WTC11 (cell line): ENCODE data around the gene FSTL3. TPM values are rescaled to one million over a fixed set of nuclear protein-coding genes. Genes with fewer than 3 reads are reported as not detected.
A peak's percentile ranks its signal among the peaks of the same experiment; 100 is the strongest.
"Not testable (repeated sequence)": the region's sequence is repeated elsewhere in the genome, so short reads cannot be mapped to it uniquely, and the experiment has no call there.

ENCODE experiments used
- ATAC-seq: fragments of 200-7000 bp; cut with Tn5 transposase; 2 replicates; pipeline ENCODE4 v1.10.0; 2021; ENCODE audit warnings: mild to moderate bottlenecking, moderate library complexity
- Bru-seq: library from RNA; stranded (reverse); fragments of 400-500 nt; gene quantifications from one replicate; lab custom pipeline; 2021; lab: Mats Ljungman, UMichigan
- CTCF ChIA-PET: fragments of 300-600 bp; sonication (Branson Sonifier 250); formaldehyde crosslinking; loops from one replicate; lab custom pipeline; 2021; ENCODE audit warnings: antibody characterized with exemption; lab: Charles Lee
- POLR2A ChIA-PET: fragments of 350-600 bp; sonication (Branson Sonifier 250); formaldehyde crosslinking; loops from one replicate; lab custom pipeline; 2021; ENCODE audit warnings: antibody characterized with exemption; lab: Charles Lee
- DNase-seq: peaks from one replicate; pipeline ENCODE4 v3.0.0; 2021; ENCODE audit warnings: low spot score
- H3K27ac Mint-ChIP-seq: 2 replicates; pipeline ENCODE4 v1.8.0; 2021; ENCODE audit warnings: mixed read lengths
- H3K27me3 Mint-ChIP-seq: 2 replicates; pipeline ENCODE4 v1.8.0; 2021; ENCODE audit warnings: low read depth, mild to moderate bottlenecking, moderate library complexity, mixed read lengths
- H3K36me3 Mint-ChIP-seq: 2 replicates; pipeline ENCODE4 v1.8.0; 2021; ENCODE audit warnings: mixed read lengths
- H3K4me1 Mint-ChIP-seq: 2 replicates; pipeline ENCODE4 v1.8.0; 2022; ENCODE audit warnings: mixed read lengths
- H3K4me3 Mint-ChIP-seq: 2 replicates; pipeline ENCODE4 v1.8.0; 2021; ENCODE audit warnings: mild to moderate bottlenecking, moderate library complexity, mixed read lengths
- H3K9me3 Mint-ChIP-seq: 2 replicates; pipeline ENCODE4 v1.8.0; 2021; ENCODE audit warnings: mixed read lengths
- ARID4B ChIP-seq: sonication (generic); formaldehyde crosslinking; IDR thresholded peaks from 2 replicates; pipeline ENCODE4 v1.8.0; 2023; ENCODE audit warnings: missing genetic modification reagents, mild to moderate bottlenecking, borderline replicate concordance
- ESRRA ChIP-seq: sonication (generic); formaldehyde crosslinking; IDR thresholded peaks from 2 replicates; pipeline ENCODE4 v1.8.1; 2022; ENCODE audit warnings: mild to moderate bottlenecking, missing genetic modification reagents, borderline replicate concordance
- FOXJ3 ChIP-seq: sonication (generic); formaldehyde crosslinking; IDR thresholded peaks from 2 replicates; pipeline ENCODE4 v1.9.0; 2021; ENCODE audit warnings: missing genetic modification reagents, mild to moderate bottlenecking, borderline replicate concordance
- JAZF1 ChIP-seq: fragments of 250-450 bp; sonication (Bioruptor Pico); IDR thresholded peaks from 2 replicates; pipeline ENCODE4 v1.9.0; 2021; ENCODE audit warnings: moderate library complexity, mild to moderate bottlenecking, inconsistent platforms
- MLX ChIP-seq: sonication (generic); formaldehyde crosslinking; IDR thresholded peaks from 2 replicates; pipeline ENCODE4 v1.8.1; 2023; ENCODE audit warnings: mild to moderate bottlenecking, missing genetic modification reagents, moderate library complexity
- MYBL2 ChIP-seq: sonication (generic); formaldehyde crosslinking; IDR thresholded peaks from 2 replicates; pipeline ENCODE4 v1.8.1; 2023; ENCODE audit warnings: mild to moderate bottlenecking, moderate library complexity, missing genetic modification reagents
- NFYB ChIP-seq: sonication (generic); formaldehyde crosslinking; conservative IDR thresholded peaks from 2 replicates; pipeline ENCODE4 v1.8.0; 2022; ENCODE audit warnings: low read depth, missing genetic modification reagents
- NR2C2 ChIP-seq: sonication (generic); formaldehyde crosslinking; IDR thresholded peaks from 2 replicates; pipeline ENCODE4 v1.8.0; 2022; ENCODE audit warnings: mild to moderate bottlenecking, missing genetic modification reagents
- TCF7 ChIP-seq: sonication (generic); formaldehyde crosslinking; IDR thresholded peaks from 2 replicates; pipeline ENCODE4 v1.8.0; 2022; ENCODE audit warnings: mild to moderate bottlenecking, low read depth, missing genetic modification reagents, moderate library complexity
- ZNF121 ChIP-seq: sonication (generic); formaldehyde crosslinking; IDR thresholded peaks from 2 replicates; pipeline ENCODE4 v1.8.0; 2023; ENCODE audit warnings: missing genetic modification reagents
- ZNF263 ChIP-seq: sonication (generic); formaldehyde crosslinking; IDR thresholded peaks from 2 replicates; pipeline ENCODE4 v1.8.1; 2022; ENCODE audit warnings: low read depth, mild to moderate bottlenecking, moderate library complexity, missing genetic modification reagents
- ZNF396 ChIP-seq: fragments of 250-450 bp; sonication (Bioruptor Pico); IDR thresholded peaks from 2 replicates; pipeline ENCODE4 v1.8.0; 2021; ENCODE audit warnings: mild to moderate bottlenecking, moderate library complexity, borderline replicate concordance
- long read RNA-seq, 3 experiments: library from RNA in 1 of 3; library from capped mRNA in 1 of 3; library from polyadenylated mRNA in 1 of 3; unstranded in 2 of 3; stranded (forward) in 1 of 3; transcript quantifications; one replicate each; pipeline ENCODE4 v2.0.0, GENCODE V29; 2021
- total RNA-seq: library from RNA; stranded (reverse); gene quantifications from 3 replicates; pipeline ENCODE4 v1.2.3, GENCODE V29; 2021
- TF ChIP-seq, protein P1 (sequence below): sonication (generic); formaldehyde crosslinking; IDR thresholded peaks from 2 replicates; pipeline ENCODE4 v1.8.0; 2022; ENCODE audit warnings: mild to moderate bottlenecking, missing genetic modification reagents
- TF ChIP-seq, protein P2 (sequence below): sonication (generic); formaldehyde crosslinking; IDR thresholded peaks from 2 replicates; pipeline ENCODE4 v1.8.1; 2023; ENCODE audit warnings: mild to moderate bottlenecking, missing genetic modification reagents
- TF ChIP-seq, protein P3 (sequence below): fragments of 200-600 bp; IDR thresholded peaks from 2 replicates; pipeline ENCODE4 v1.8.0; 2022; ENCODE audit warnings: antibody characterized with exemption

The FSTL3 gene
- 8.7 to 12.2 TPM (median 10.1 TPM) in 3 replicates for total RNA-seq
- Bru-seq, nascent RNA: percentile 28 among the genes with signal in this experiment
- long read RNA-seq, experiment 1, transcript FSTL3-206 (3 exons, 2,144 nt): major isoform, 6 of 20 reads
- long read RNA-seq, experiment 1, partial matches to known transcripts: 6 of 20 reads
- long read RNA-seq, experiment 1, other reads (novel, unspliced or antisense): 5 of 20 reads
- long read RNA-seq, experiment 2, partial matches to known transcripts: 1 of 7 reads
- long read RNA-seq, experiment 2, other reads (novel, unspliced or antisense): 4 of 7 reads
- long read RNA-seq, experiment 3, transcript FSTL3-206 (3 exons, 2,144 nt): major isoform, 8 of 11 reads
- long read RNA-seq, experiment 3, partial matches to known transcripts: 0 of 11 reads
- long read RNA-seq, experiment 3, other reads (novel, unspliced or antisense): 0 of 11 reads

- no peak for TF ChIP-seq JAZF1 (CRISPR knock-in tag)
- TF ChIP-seq, protein P1, sequence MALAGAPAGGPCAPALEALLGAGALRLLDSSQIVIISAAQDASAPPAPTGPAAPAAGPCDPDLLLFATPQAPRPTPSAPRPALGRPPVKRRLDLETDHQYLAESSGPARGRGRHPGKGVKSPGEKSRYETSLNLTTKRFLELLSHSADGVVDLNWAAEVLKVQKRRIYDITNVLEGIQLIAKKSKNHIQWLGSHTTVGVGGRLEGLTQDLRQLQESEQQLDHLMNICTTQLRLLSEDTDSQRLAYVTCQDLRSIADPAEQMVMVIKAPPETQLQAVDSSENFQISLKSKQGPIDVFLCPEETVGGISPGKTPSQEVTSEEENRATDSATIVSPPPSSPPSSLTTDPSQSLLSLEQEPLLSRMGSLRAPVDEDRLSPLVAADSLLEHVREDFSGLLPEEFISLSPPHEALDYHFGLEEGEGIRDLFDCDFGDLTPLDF: no peak
- TF ChIP-seq ZNF263: no peak
- no peak for TF ChIP-seq ZNF121 (CRISPR knock-in tag)
- TF ChIP-seq NFYB: no peak
- no peak for TF ChIP-seq FOXJ3 (CRISPR knock-in tag)
- TF ChIP-seq ARID4B: no peak
- TF ChIP-seq NR2C2: no peak
- no peak for TF ChIP-seq TCF7
- TF ChIP-seq MYBL2 (CRISPR knock-in tag): no peak
- TF ChIP-seq, protein P2, sequence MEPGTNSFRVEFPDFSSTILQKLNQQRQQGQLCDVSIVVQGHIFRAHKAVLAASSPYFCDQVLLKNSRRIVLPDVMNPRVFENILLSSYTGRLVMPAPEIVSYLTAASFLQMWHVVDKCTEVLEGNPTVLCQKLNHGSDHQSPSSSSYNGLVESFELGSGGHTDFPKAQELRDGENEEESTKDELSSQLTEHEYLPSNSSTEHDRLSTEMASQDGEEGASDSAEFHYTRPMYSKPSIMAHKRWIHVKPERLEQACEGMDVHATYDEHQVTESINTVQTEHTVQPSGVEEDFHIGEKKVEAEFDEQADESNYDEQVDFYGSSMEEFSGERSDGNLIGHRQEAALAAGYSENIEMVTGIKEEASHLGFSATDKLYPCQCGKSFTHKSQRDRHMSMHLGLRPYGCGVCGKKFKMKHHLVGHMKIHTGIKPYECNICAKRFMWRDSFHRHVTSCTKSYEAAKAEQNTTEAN (CRISPR knock-in tag): no peak
- TF ChIP-seq, all 79 proteins: peak for 0
- no peaks in the 10 kb centered on the region for H3K4me1 Mint-ChIP-seq
- DNase-seq: no peak
- CTCF ChIA-PET: interaction anchor here (1.3 to 2.4 kb wide), 4 partner anchors 13 to 65 kb away, joined by 3 to 16 read pairs (median 6); partner anchors contain the start of gene RNF126
- POLR2A ChIA-PET: interaction anchor here (0.7 kb wide), 1 partner anchor 27 kb away, joined by 3 read pairs; no protein-coding TSS in a partner anchor
- no peak for ATAC-seq
- peaks cover 27% of the 10 kb centered on the region for H3K27me3 Mint-ChIP-seq
- H3K4me3 Mint-ChIP-seq: peak within 1 kb of the TSS; percentile 50
- H3K36me3 Mint-ChIP-seq: no peaks in the 10 kb centered on the region
- H3K27ac Mint-ChIP-seq: no peak within 1 kb of the TSS
- H3K9me3 Mint-ChIP-seq: no peaks in the 10 kb centered on the region
Observed at GRCh38 chr19:676339-677105, at the start of gene FSTL3. TSS of gene FSTL3 (plus strand) at chr19:676392. CDS start at chr19:676424, 32 bp downstream.

DNA sequence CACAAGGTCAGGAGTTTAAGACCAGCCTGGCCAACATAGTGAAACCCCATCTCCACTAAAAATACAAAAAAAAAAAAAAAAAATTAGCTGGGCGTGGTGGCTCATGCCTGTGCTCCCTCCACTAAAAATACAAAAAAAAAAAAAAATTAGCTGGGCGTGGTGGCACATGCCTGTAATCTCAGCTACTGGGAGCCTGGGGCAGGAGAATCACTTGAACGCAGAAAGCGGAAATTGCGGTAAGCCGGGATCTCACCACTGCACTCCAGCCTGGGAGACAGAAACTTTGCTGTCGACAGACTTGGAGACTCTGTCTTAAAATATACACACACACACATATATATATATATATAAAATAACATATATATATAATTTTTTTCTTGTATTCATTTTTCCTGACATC, 49.6 kb upstream of the FSTL3 start:
- H3K27ac Mint-ChIP-seq, H3K9me3 Mint-ChIP-seq, H3K27me3 Mint-ChIP-seq, DNase-seq, H3K4me3 Mint-ChIP-seq, POLR2A ChIA-PET, ATAC-seq, H3K4me1 Mint-ChIP-seq: not testable (repeated sequence)
- CTCF ChIA-PET: interaction anchor here (0.6 to 1.5 kb wide), 3 partner anchors 42 to 120 kb away, joined by 3 to 5 read pairs (median 4); no protein-coding TSS in a partner anchor
- H3K36me3 Mint-ChIP-seq: peaks cover 36% of the 10 kb centered on the region

- TF ChIP-seq ESRRA (CRISPR knock-in tag) (peak; percentile 87; the same call in 1 of the 2 replicates), ZNF396 (CRISPR knock-in tag) (no peak), MLX (no peak)
- TF ChIP-seq, protein P3, sequence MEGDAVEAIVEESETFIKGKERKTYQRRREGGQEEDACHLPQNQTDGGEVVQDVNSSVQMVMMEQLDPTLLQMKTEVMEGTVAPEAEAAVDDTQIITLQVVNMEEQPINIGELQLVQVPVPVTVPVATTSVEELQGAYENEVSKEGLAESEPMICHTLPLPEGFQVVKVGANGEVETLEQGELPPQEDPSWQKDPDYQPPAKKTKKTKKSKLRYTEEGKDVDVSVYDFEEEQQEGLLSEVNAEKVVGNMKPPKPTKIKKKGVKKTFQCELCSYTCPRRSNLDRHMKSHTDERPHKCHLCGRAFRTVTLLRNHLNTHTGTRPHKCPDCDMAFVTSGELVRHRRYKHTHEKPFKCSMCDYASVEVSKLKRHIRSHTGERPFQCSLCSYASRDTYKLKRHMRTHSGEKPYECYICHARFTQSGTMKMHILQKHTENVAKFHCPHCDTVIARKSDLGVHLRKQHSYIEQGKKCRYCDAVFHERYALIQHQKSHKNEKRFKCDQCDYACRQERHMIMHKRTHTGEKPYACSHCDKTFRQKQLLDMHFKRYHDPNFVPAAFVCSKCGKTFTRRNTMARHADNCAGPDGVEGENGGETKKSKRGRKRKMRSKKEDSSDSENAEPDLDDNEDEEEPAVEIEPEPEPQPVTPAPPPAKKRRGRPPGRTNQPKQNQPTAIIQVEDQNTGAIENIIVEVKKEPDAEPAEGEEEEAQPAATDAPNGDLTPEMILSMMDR: peak; percentile 76
- H3K36me3 Mint-ChIP-seq: peaks cover 36% of the 10 kb centered on the region
- peak; percentile 80 for DNase-seq
- no peak overlapping the region for H3K4me3 Mint-ChIP-seq
- no peaks in the 10 kb centered on the region for H3K9me3 Mint-ChIP-seq
- ATAC-seq: peak; percentile 59
- CTCF ChIA-PET: interaction anchor here (0.6 to 1.6 kb wide), 7 partner anchors 21 to 122 kb away, joined by 3 to 10 read pairs (median 3); no protein-coding TSS in a partner anchor
- POLR2A ChIA-PET: no interaction called here
- H3K27me3 Mint-ChIP-seq: no peaks in the 10 kb centered on the region
- peaks cover 6% of the 10 kb centered on the region for H3K4me1 Mint-ChIP-seq
- peak overlapping the region; percentile 60; the same call in 1 of the 2 replicates for H3K27ac Mint-ChIP-seq
Observed at GRCh38 chr19:628168-628567, 48.0 kb upstream of the FSTL3 start.

DNA sequence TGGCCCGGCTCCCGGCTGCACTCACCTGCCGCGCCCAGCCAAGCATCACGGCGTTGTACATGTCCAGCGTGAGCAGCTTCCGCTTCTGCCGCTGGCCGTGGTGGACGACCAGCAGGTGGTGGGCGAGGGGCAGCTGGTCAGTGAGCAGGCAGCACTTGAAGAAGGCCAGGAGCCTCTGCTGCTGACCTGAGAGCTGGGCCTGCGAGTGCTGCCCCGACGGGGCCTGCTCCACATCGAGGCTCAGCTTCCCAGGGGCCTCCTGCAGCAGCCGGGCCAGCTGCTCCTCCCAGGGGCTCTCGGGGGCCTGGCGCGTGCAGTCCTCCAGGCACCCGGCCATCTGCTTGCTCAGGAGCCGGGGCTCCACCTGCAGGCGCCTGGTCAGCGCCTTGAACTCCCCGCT, 46.7 kb upstream of the FSTL3 start:
- CTCF ChIA-PET: interaction anchor here (1.0 kb wide), 1 partner anchor 131 kb away, joined by 4 read pairs; no protein-coding TSS in a partner anchor
- Mint-ChIP-seq H3K36me3 (peaks cover 27% of the 10 kb centered on the region), H3K4me1 (peaks cover 13% of the 10 kb centered on the region)
- ATAC-seq, POLR2A ChIA-PET, H3K4me3 Mint-ChIP-seq, H3K27me3 Mint-ChIP-seq, DNase-seq, H3K27ac Mint-ChIP-seq, H3K9me3 Mint-ChIP-seq: not testable (repeated sequence)
